Astrocyte of the spinal cord (primary cell): ENCODE measurements around the gene GPATCH11.

Source experiments
- DNase-seq: peaks from one replicate; pipeline ENCODE4 v3.0.0; 2011; ENCODE audit warnings: low read depth, low spot score
- H3K4me3 ChIP-seq: 2 replicates; pipeline ENCODE4 v1.5.1; 2011; ENCODE audit warnings: low read depth, mild to moderate bottlenecking, low read length, moderate library complexity
- in situ Hi-C: cut with HindIII; loops from 2 replicates; pipeline ENCODE4 v1.10.0; 2017; ENCODE audit warnings: low sequenced_read_pairs
- TF ChIP-seq, protein P1 (sequence below): IDR thresholded peaks from 2 replicates; pipeline ENCODE4 v1.5.1; 2012; ENCODE audit warnings: low read depth, mild to moderate bottlenecking, low read length, inconsistent platforms

The GPATCH11 gene

DNA sequence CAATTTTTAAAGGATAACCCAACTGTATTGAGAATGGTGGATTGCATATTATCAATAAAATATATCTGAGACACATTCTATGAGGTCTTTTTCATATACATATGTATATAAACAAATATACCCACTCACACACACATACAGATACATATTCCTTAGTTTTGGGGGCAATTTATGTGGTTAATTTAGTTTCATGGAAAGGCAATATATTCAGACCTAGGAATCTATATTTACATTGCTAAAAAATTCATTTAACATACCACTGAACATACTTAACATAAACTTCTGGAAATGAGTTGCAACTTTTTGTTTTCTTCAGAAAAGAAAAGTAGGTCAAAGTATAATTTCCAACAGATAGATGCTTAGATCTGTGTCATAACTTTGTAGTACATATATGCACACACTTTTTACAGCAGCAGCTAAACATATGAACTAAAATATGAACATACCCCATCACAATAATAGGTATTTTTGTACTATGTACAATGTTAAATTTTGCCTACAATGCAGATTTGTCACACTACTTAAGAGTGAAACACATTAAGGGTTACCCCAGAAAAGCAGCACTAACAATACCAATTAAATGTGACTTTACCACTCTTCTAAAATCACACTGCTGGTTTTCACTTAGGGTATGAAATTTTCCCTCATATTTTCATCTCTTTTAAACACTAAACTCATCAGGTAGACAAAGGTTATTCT, 23.2 kb upstream of the GPATCH11 start:
- no peak for DNase-seq
- no peak overlapping the region for H3K4me3 ChIP-seq
- TF ChIP-seq, protein P1, sequence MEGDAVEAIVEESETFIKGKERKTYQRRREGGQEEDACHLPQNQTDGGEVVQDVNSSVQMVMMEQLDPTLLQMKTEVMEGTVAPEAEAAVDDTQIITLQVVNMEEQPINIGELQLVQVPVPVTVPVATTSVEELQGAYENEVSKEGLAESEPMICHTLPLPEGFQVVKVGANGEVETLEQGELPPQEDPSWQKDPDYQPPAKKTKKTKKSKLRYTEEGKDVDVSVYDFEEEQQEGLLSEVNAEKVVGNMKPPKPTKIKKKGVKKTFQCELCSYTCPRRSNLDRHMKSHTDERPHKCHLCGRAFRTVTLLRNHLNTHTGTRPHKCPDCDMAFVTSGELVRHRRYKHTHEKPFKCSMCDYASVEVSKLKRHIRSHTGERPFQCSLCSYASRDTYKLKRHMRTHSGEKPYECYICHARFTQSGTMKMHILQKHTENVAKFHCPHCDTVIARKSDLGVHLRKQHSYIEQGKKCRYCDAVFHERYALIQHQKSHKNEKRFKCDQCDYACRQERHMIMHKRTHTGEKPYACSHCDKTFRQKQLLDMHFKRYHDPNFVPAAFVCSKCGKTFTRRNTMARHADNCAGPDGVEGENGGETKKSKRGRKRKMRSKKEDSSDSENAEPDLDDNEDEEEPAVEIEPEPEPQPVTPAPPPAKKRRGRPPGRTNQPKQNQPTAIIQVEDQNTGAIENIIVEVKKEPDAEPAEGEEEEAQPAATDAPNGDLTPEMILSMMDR = no peak
- in situ Hi-C loops = no loop called here

DNA sequence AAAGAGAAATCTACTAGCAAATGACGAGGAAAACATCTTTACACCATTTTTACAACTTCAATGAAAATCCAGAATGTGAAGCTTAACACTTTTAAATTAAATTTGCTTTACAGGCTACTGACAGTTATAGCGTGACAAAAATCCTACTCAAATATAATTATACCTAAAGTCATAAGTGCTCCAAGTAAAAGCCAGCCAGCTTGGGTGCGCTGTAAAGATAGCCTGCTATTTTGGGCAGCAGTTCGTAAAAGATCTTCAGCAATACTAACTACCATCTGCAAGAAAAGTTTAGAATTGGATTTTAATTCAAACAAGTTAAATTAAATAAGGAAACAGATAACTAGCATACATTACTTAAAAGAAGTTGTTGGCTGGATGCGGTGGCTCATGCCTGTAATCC, 22.5 kb upstream of the GPATCH11 start:
- in situ Hi-C loops = no loop called here
- no peak for DNase-seq
- TF ChIP-seq, protein P1 = no peak
- H3K4me3 ChIP-seq = no peak overlapping the region

DNA sequence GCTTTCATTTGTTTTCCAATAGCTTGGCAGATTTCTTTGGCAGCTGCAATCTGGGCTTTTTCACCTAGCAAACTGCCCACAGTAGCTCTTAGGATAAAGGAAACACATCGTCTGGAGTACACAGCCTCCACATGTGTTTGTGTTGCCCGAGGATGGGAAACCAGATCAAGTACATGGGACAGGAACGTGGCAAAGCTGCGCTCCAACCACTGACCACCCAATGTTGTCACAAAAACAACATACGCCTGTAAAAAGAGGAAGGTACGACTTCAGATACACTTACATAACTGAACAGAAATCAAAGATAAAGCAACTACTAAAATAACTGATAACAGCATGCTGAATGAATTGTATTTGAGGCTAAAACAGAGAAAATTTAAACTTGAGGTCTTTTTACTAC, 15.6 kb upstream of the GPATCH11 start:
- TF ChIP-seq, protein P1 = no peak
- no peak overlapping the region for H3K4me3 ChIP-seq
- DNase-seq = no peak
- in situ Hi-C loops = no loop called here

DNA sequence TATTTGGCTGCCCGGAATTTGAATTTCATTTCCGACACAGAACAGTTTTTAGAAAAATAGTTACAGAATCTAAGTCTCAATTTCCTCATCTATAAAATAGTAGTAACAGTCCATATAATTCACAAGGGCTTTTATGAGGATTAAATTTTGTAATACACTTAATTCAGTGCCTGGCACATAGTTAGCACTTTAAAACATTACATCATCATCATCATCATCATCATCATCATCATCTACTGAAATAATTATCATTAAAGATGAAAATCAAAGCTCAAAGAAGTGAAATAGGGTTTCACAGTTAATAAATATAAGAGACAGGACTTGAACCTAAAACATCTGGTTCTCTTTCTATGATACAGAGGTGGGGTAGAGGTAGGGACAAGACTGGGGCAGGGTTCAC, 13.4 kb upstream of the GPATCH11 start:
- H3K4me3 ChIP-seq = no peak overlapping the region
- TF ChIP-seq, protein P1 = no peak

DNA sequence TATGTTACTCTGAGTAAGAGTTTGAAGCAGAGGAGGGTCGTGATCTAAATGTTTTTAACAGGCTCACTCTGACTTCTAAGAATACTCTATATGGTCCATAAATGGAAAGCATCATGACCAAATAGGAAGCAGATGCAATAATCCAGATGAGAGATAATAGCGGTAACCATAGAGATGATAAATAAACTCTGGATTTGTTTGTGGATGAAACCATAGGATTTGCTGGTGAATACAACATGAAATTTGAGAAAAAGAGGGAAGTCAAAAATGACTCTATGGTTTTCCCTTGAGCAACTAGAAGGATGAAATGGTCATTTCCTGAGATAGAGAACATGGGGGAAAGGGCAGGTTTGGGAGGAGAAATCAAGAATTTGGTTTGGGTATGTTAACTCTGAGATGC, 4.1 kb upstream of the GPATCH11 start:
- in situ Hi-C loops = no loop called here
- TF ChIP-seq, protein P1 = no peak
- H3K4me3 ChIP-seq = no peak overlapping the region
- DNase-seq = no peak

More for the DNA sequence above, 13.4 kb upstream of the GPATCH11 start:
- in situ Hi-C loops = no loop called here
- DNase-seq = no peak

DNA sequence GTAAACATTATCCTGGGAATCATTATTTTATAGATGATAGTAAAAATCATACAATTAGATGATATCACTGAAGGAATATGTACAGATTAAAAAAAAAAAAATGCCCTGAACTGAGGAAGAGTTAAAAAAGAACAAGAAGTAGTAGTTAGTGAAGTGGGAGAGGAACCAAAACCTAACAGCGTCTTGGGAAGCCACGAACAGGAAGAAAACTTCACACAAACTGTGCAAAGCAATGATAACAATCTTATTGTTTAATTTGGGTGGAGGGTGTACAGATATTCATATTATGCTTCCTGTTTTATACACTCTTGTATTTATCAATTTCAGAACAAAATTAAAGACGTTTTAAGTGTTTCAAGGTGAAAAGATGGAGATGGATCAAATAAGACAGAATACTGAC, 3.6 kb upstream of the GPATCH11 start:
- no peak for DNase-seq
- no peak overlapping the region for H3K4me3 ChIP-seq
- in situ Hi-C loops = no loop called here
- TF ChIP-seq, protein P1 = no peak

DNA sequence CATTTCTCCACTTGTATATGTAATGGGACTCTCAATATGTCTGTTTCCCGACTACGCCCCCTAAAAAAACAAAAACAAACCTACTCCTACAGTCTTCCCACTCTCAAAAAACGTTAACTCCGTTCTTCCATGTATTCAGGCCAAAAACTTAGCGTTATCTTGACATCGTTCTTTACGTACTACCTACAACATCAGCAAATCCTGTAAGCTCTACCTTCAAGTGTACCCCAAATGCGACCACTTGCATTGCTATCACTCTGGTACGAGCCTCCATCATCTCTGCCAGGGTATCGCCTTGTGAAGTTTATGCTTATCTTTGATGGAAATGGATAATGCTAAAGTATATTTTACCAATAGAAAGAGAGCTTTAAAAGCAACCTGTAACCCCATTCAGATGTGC, 479 bp downstream of the GPATCH11 start:
- DNase-seq = no peak
- in situ Hi-C loops = no loop called here
- peak overlapping the region; percentile 98 for H3K4me3 ChIP-seq

More for the DNA sequence above, 479 bp downstream of the GPATCH11 start:
- TF ChIP-seq, protein P1 = no peak
